Right kidney (tissue), 9 donors: ENCODE data around the gene BPIFB3.

ENCODE experiments used
- DNase-seq: peaks from one replicate; pipeline ENCODE4 v3.0.0-alpha.2; 2016
- long read RNA-seq, 8 donors: transcript quantifications; one replicate each; lab custom pipeline, GENCODE V29; 2026

The BPIFB3 gene, protein sequence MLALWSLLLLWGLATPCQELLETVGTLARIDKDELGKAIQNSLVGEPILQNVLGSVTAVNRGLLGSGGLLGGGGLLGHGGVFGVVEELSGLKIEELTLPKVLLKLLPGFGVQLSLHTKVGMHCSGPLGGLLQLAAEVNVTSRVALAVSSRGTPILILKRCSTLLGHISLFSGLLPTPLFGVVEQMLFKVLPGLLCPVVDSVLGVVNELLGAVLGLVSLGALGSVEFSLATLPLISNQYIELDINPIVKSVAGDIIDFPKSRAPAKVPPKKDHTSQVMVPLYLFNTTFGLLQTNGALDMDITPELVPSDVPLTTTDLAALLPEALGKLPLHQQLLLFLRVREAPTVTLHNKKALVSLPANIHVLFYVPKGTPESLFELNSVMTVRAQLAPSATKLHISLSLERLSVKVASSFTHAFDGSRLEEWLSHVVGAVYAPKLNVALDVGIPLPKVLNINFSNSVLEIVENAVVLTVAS
- long read RNA-seq, donor 1 = 0 reads
- long read RNA-seq, donor 2 = 0 reads
- long read RNA-seq, donor 3 = 0 reads
- long read RNA-seq, donor 4 = 0 reads
- long read RNA-seq, donor 5 = 0 reads
- long read RNA-seq, donor 6 = 0 reads
- long read RNA-seq, donor 7 = 0 reads
- long read RNA-seq, donor 8 = 0 reads

- no peak for DNase-seq
Observed at GRCh38 chr20:33053291-33054106, at the start of gene BPIFB3. BPIFB3 (plus strand) TSS chr20:33053903; CDS start chr20:33055436, 1,533 bp downstream.

DNA sequence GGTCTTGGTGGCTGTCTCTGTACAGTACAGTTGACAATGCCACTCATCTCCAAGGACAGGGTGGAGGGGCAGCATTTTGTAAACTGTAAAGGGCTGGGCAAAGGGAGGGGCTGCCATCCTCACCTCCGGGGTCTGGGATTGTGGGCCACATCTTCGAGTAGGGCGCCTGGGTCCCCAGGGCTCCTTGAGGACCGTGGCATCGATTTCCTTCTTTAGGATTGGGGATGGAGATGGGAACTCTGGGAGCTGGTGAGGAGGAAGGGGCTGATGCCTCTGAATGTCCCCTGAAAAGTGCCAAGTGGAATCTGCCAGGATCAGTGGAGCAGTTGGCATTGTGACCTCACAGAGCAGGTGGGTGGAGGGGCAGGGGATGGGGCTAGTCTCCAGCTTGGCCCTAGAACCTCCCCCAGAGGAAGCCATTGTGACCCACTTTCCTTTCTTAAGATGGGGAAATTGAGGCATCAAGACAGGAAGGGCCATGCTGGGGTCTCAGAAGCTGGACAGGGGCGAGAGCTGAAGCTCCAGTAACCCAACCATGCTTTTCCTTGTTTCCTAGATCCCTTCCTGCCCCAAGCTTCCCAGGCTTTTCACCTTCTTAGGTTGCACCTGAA lies 49.5 kb upstream of the BPIFB3 start, which contains the start of gene SUN5:
SUN5 (minus strand) TSS at position 293 of the 611 bp plus-strand sequence; CDS start at position 200, 93 bp downstream.
- DNase-seq = no peak

DNA sequence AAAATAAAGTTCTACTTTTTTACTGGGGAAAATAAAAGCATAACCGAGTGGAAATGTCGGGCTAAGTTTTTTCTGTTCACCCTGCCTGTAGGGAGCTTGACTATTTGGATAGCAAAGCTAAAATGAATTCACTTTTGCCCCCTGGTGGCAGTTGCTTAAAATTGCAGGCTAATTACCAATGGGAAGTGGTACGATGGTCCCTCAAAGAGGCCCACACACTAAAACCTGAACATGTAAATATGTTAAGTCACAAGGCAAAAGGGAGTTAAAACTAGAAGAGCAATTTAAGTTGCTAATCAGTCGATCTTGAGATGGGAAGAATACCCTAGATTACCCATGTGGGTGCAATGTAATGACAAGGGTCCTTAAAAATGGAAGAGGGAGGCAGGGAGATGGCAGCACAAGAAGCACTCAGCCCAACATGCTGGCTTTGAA lies 48.6 kb upstream of the BPIFB3 start:
- DNase-seq = no peak

- DNase-seq = no peak
Observed at GRCh38 chr20:33005908-33006775, 47.6 kb upstream of the BPIFB3 start.

- DNase-seq = no peak
Observed at GRCh38 chr20:33006776-33007375, 46.8 kb upstream of the BPIFB3 start.

DNA sequence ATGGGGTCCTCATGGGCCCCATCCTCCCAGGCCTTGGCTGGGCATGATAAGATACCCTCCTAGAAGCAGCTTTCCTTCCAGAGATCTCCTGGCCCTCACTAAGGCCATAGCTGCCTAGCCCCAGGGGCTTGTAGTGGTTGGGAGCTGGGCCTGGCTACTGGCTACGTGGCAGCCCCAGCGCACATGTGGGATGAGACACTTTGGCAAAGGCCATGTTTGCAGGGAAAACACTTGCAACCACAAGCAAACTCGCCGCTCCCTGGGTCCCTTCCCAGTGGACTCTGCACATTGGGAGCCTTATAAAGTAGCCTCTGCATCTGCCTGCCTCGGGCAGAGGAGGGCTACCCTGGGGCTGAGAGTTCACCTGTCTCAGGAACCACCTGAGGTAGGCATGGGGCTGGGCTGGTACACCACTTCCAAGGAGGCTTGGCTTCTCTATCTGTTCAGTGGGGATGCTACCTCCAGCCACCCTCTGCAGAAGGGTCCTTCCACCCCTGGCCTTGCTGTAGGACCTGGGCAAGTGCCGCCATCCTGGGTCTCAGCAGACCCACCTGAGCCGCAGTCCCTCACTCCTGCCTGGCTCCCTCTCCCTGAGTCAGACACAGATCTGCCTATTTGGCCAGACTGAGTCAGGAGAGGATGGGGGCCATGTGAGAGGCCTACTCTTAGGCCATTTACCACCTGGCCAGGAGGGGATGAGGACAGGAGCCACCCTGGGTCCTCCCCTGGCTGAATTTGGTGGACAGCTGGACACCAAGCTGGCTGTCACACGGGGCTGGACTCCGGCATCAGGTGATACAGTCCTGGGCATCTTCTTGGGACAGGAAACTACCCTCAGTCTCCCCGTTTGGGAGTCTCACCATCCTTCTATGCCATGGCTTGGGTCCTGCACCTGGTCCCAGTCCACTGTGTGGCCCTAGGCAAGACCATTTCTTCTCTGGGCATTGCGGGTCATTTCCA lies 46.0 kb upstream of the BPIFB3 start, which contains the start of gene BPIFB2:
BPIFB2 (plus strand) TSS at position 329 of the 960 bp plus-strand sequence. CDS start 871 bp downstream, outside the sequence.
- no peak for DNase-seq

DNA sequence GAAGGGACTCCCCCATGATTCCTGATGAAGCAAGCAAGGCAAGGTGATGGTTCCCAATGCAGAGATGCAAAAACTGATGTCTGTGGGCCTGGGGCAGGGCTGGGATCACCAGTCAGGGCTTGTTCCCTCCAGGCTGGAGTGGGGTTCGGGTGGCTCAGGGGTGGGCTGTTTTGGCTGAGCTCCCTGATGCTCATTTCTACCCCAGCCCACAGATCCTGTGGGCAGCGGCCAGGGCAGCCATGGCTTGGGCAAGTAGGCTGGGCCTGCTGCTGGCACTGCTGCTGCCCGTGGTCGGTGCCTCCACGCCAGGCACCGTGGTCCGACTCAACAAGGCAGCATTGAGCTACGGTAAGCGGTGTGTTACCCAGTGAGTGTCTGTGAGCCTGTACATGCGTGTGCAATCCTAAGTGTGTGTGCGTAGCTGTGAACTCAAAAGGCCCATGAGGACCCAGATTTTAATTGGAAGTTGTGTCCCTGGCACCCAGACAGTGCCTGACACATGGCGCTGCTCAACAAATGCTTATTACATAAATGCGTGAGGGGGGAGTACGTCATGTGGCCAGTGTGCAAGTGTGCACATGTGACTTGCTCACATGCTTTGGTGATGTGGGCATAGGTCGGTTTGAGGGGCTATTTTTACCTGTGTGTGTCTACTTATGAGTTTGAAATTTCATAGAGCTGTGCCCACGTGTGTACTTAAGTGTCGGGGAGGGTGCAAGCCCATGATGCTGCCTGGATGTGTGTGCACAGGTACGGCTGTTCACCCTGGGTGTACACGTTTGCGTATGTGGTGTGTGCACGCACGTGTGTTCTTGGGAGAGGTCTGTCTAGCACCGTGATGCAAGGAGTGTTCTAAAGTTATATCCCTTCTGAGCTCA lies 45.1 kb upstream of the BPIFB3 start:
- no peak for DNase-seq

- DNase-seq = peak; percentile 25
Observed at GRCh38 chr20:33009214-33010132, 44.2 kb upstream of the BPIFB3 start.

GRCh38 chr20:33010133-33010504 lies 43.6 kb upstream of the BPIFB3 start:
- DNase-seq = no peak

- no peak for DNase-seq
Observed at GRCh38 chr20:33010674-33011449, 42.8 kb upstream of the BPIFB3 start.

DNA sequence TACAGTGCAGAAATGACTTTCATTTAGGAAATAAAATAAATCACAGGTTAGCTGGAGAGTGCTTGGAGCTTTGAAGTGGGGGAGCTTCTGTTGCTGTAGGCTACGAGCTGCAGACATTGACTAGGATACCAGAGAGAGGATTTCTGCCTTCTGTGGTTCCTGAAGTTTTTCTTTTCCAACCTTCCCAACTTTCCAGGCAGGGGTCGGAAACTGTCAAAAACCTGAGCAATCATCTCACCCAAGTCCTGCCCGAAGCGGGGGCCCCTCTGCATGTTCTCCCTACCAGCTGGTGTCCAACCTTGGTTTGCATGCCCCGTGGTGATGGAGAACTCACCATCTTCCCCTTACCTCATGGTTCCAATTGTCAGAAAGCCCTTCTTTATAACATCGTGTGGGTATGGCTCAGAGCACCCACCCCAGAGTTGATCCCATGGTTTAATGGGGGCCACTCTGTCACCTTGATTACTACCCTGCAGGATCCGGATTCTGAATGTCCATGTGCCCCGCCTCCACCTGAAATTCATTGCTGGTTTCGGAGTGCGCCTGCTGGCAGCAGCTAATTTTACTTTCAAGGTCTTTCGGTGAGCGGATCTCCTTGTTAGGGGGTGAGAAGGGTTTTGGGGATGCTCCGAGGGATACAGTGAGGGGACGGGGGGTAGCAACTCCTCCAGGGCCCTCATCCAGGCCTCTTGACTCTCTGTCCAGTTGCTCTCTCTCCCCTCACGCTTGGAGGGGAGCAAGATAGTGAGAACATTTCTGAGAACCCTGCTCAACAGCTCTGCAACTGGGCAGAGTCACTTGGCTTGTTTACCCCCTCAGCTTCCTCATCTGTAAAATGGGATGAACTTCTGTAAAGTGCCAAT lies 41.1 kb upstream of the BPIFB3 start:
- no peak for DNase-seq

DNA sequence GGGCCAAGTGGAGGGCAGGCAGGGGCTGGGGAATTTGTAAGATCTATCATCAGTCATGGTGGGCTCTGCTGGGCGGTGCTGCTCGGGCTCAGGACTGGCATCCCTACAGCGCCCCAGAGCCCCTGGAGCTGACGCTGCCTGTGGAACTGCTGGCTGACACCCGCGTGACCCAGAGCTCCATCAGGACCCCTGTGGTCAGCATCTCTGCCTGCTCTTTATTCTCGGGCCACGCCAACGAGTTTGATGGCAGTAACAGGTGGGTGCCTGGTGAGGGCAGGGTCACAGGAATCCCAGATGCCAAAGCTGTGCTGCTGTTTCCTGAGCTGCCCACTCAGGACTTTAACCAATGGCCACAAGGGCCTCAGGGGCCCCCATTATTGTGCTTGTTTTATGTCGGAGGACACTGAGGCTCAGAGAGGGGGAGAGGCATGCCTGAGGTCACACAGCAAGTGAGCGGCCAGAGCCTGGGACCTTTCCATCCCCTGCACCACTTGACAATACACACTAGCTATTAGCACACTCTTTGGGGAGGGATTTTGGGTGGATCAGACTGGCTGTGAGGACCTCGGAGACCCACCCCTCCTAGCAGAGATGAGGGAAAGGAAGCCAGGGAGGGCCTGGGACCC lies 39.9 kb upstream of the BPIFB3 start:
- DNase-seq = no peak

DNA sequence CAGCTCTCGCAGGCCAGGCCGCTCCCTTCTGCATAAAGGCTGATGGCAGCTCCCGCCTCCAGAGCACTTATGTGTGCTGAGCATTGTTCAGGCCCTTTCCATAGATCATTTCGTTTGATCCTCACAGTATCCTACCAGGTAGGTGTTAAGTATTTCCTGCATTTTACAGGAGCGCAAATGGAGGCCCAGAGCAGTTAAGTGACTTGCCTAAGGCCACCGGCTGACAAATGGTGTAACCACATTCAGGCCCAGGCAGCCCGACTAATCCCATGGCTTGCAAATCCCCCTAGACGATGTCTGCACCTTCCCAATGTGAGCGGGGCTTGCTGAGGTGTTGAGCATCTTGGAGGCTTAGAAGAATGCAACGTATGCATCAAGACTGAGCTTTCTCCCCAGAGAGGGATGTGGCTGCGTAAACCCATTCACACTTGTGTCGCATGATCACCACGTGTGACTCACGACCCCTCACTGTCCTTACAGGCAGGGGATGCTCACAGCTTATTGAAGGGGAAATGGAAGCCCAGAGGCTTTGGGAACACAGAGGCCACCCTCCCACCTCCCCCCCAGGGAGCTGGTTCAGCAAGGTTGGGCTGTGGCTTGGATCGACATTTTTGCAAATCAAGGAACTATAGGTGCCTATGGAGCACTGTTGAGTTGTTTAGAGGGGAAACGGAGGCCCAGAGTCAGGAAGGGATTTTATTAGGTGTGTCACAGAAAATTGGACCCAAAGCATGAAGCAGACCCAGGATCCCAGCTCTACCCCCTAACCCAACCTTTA lies 39.2 kb upstream of the BPIFB3 start:
- DNase-seq = no peak

GRCh38 chr20:33015114-33015484 lies 38.6 kb upstream of the BPIFB3 start:
- no peak for DNase-seq
